ENCODE results near the gene SIGLEC5.

GRCh38 chr19:51576850-51577249 lies 53.4 kb downstream of the SIGLEC5 start:
- TF ChIP-seq, protein P1, sequence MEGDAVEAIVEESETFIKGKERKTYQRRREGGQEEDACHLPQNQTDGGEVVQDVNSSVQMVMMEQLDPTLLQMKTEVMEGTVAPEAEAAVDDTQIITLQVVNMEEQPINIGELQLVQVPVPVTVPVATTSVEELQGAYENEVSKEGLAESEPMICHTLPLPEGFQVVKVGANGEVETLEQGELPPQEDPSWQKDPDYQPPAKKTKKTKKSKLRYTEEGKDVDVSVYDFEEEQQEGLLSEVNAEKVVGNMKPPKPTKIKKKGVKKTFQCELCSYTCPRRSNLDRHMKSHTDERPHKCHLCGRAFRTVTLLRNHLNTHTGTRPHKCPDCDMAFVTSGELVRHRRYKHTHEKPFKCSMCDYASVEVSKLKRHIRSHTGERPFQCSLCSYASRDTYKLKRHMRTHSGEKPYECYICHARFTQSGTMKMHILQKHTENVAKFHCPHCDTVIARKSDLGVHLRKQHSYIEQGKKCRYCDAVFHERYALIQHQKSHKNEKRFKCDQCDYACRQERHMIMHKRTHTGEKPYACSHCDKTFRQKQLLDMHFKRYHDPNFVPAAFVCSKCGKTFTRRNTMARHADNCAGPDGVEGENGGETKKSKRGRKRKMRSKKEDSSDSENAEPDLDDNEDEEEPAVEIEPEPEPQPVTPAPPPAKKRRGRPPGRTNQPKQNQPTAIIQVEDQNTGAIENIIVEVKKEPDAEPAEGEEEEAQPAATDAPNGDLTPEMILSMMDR (IDR thresholded peaks at IDR 0.05 in 8 of 11, conservative IDR thresholded peaks at IDR 0.05 in 3 of 11): no peak
- TF ChIP-seq POLR2AphosphoS5 (IDR thresholded peaks at IDR 0.05): no peak

Measured in spleen (tissue), 7 donors.